Measurements from ENCODE around the gene BCL2. TPM values are rescaled to one million over a fixed set of nuclear protein-coding genes. Genes with fewer than 3 reads are reported as not detected.

Gene BCL2
- total RNA-seq, 1 experiment from 2014 or later = 2.5 TPM

DNA sequence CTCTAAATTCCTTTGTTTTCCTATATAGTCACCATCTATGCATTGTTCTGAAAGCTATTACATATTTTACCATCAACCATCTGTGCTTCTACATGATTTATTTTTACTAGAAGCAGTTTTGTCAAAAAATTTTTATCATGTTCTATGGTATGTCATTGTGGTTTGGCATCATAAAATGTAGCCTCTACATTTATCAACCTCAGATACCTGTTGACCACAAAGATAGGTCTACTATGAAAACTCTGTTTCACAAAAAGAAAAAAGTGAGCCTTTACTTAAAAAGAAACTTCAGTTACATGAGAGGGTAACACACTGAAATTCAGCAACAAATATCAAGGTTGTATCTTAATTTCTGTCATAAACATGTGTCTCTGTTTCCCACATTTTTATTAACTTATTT lies 3.7 kb downstream of the BCL2 start:
- Histone ChIP-seq H3K4me3 (replicated peaks in 1 of 2; ENCODE audit: low read depth in 1 of 2, low read length in 2 of 2) (no peak overlapping the region), H2AFZ (ENCODE audit: low read depth, low read length, poor library complexity, severe bottlenecking) (no peak overlapping the region), H3K9me3 (ENCODE audit: control insufficient read depth in 1 of 2, insufficient read depth in 1 of 2, low read depth in 1 of 2, low read length in 2 of 2) (no peaks in the 10 kb centered on the region), H3K4me2 (ENCODE audit: low read length) (no peak overlapping the region), H4K20me1 (ENCODE audit: insufficient read depth) (no peaks in the 10 kb centered on the region), H3K9me2 (ENCODE audit: insufficient read depth) (no peaks in the 10 kb centered on the region), H3K4me1 (ENCODE audit: control insufficient read depth in 1 of 2, insufficient read depth in 2 of 2, low read length in 2 of 2) (peaks cover 0 to 14% of the 10 kb centered on the region in 2 experiments; a peak in 2 of 4 replicates), H3K27ac (ENCODE audit: low read depth, low read length) (no peak overlapping the region), H3K9ac (ENCODE audit: low read length) (no peak overlapping the region), H3K36me3 (ENCODE audit: control insufficient read depth in 1 of 2, insufficient read depth in 2 of 2, low read length in 2 of 2) (no peaks in the 10 kb centered on the region), H3K27me3 (ENCODE audit: insufficient read depth, low read length) (0 out of 2 replicates have a peak, but pooled peaks cover 9% of the 10 kb centered on the region), H3K79me2 (ENCODE audit: insufficient read depth, low read length) (no peaks in the 10 kb centered on the region)
- RAD21 ChIA-PET (ENCODE audit: low non-redundant PET in 1 of 2, low total read pairs in 2 of 2, uncharacterized antibody in 2 of 2, unreplicated experiment in 2 of 2) = no interaction called here
- intact Hi-C loops (cut with micrococcal nuclease) = no loop called here
- no peak for ATAC-seq
- BruUV-seq (replicated peaks) = no TSS peak
- POLR2A ChIA-PET = no interaction called here
- CTCF ChIA-PET = no interaction called here
- TF ChIP-seq CBX3 (IDR thresholded peaks at IDR 0.05; ENCODE audit: low read depth) = no peak
- no peak for TF ChIP-seq CEBPB (IDR thresholded peaks at IDR 0.05; ENCODE audit: low read depth)
- DNase-seq (ENCODE audit: low read depth, low spot score) = no peak

- no peak overlapping the region for H3K9ac ChIP-seq (ENCODE audit: low read length)
- intact Hi-C loops (cut with micrococcal nuclease) = no loop called here
- DNase-seq (ENCODE audit: low read depth, low spot score) = no peak
- no peaks in the 10 kb centered on the region for H3K79me2 ChIP-seq (ENCODE audit: insufficient read depth, low read length)
- RAD21 ChIA-PET (ENCODE audit: low non-redundant PET in 1 of 2, low total read pairs in 2 of 2, uncharacterized antibody in 2 of 2, unreplicated experiment in 2 of 2) = no interaction called here
- ATAC-seq = no peak
- no peaks in the 10 kb centered on the region for H4K20me1 ChIP-seq (ENCODE audit: insufficient read depth)
- POLR2A ChIA-PET = no interaction called here
- 0 out of 2 replicates have a peak, but pooled peaks cover 9% of the 10 kb centered on the region for H3K27me3 ChIP-seq (ENCODE audit: insufficient read depth, low read length)
- CTCF ChIA-PET = interaction anchor here (1.5 kb wide), 1 partner anchor 9 kb away, joined by 4 read pairs; no protein-coding TSS in a partner anchor
- BruUV-seq (replicated peaks) = no TSS peak
- no peak overlapping the region for H3K27ac ChIP-seq (ENCODE audit: low read depth, low read length)
- H2AFZ ChIP-seq (ENCODE audit: low read depth, low read length, poor library complexity, severe bottlenecking) = no peak overlapping the region
- no peak overlapping the region for H3K4me3 ChIP-seq (replicated peaks in 1 of 2; ENCODE audit: low read depth in 1 of 2, low read length in 2 of 2)
- no peaks in the 10 kb centered on the region for H3K9me3 ChIP-seq (ENCODE audit: control insufficient read depth in 1 of 2, insufficient read depth in 1 of 2, low read depth in 1 of 2, low read length in 2 of 2)
- peaks cover 0 to 9% of the 10 kb centered on the region in 2 experiments; a peak in 2 of 4 replicates for H3K4me1 ChIP-seq (ENCODE audit: control insufficient read depth in 1 of 2, insufficient read depth in 2 of 2, low read length in 2 of 2)
- TF ChIP-seq ELF1 (IDR thresholded peaks at IDR 0.05; ENCODE audit: borderline replicate concordance, low read depth) (no peak), SRF (IDR thresholded peaks at IDR 0.05; ENCODE audit: low read depth) (no peak), TCF7L2 (IDR thresholded peaks at IDR 0.05; ENCODE audit: borderline replicate concordance, extremely low read depth, insufficient read depth, insufficient read length) (no peak), SP1 (IDR thresholded peaks at IDR 0.05; ENCODE audit: low read depth) (no peak), EZH2 (IDR thresholded peaks at IDR 0.05) (no peak), FOSL1 (IDR thresholded peaks at IDR 0.05; ENCODE audit: low read depth) (no peak), JUND (IDR thresholded peaks at IDR 0.05) (no peak), CBX3 (IDR thresholded peaks at IDR 0.05; ENCODE audit: low read depth) (no peak), SIN3A (IDR thresholded peaks at IDR 0.05; ENCODE audit: low read depth) (no peak), YY1 (IDR thresholded peaks at IDR 0.05; ENCODE audit: extremely low read depth, insufficient replicate concordance, low read depth, low read length) (no peak), RAD21 (IDR thresholded peaks at IDR 0.05; ENCODE audit: low read depth) (no peak)
- TF ChIP-seq, protein P1, sequence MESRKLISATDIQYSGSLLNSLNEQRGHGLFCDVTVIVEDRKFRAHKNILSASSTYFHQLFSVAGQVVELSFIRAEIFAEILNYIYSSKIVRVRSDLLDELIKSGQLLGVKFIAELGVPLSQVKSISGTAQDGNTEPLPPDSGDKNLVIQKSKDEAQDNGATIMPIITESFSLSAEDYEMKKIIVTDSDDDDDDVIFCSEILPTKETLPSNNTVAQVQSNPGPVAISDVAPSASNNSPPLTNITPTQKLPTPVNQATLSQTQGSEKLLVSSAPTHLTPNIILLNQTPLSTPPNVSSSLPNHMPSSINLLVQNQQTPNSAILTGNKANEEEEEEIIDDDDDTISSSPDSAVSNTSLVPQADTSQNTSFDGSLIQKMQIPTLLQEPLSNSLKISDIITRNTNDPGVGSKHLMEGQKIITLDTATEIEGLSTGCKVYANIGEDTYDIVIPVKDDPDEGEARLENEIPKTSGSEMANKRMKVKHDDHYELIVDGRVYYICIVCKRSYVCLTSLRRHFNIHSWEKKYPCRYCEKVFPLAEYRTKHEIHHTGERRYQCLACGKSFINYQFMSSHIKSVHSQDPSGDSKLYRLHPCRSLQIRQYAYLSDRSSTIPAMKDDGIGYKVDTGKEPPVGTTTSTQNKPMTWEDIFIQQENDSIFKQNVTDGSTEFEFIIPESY (IDR thresholded peaks at IDR 0.05; ENCODE audit: extremely low read depth, insufficient replicate concordance, low read length) = no peak
- no peaks in the 10 kb centered on the region for H3K9me2 ChIP-seq (ENCODE audit: insufficient read depth)
- H3K4me2 ChIP-seq (ENCODE audit: low read length) = no peak overlapping the region
- no peaks in the 10 kb centered on the region for H3K36me3 ChIP-seq (ENCODE audit: control insufficient read depth in 1 of 2, insufficient read depth in 2 of 2, low read length in 2 of 2)
These were observed 4.4 kb downstream of the BCL2 start for GRCh38 chr18:63315131-63315662.
